Heart left ventricle (tissue), 16 donors: ENCODE data around the gene UMODL1. TPM values are rescaled to one million over a fixed set of nuclear protein-coding genes. Genes with fewer than 3 reads are reported as not detected.

Experiments used
- ATAC-seq, 4 donors: fragments of 200-7000 bp; cut with Tn5 transposase; one replicate each; pipeline ENCODE4 v1.9.1; 2020 to 2022; ENCODE audit warnings: moderate library complexity in 4 of 4, mild to moderate bottlenecking in 3 of 4, moderate number of reproducible peaks in 1 of 4
- DNase-seq, 5 donors: peaks; one replicate each; pipeline ENCODE4 v3.0.0-alpha.2; 2020
- H3K27ac ChIP-seq, 12 donors: fragments of 200-600 bp; sonication (generic) in 4 of 12; one replicate each; pipeline versions ENCODE4 v1.5.0 to v1.8.0; 2016 to 2022; ENCODE audit warnings: mild to moderate bottlenecking in 2 of 12
- H3K27me3 ChIP-seq, 9 donors: fragments of 200-600 bp; sonication (generic) in 2 of 9; one replicate each; pipeline versions ENCODE4 v1.5.1 to v1.8.0; 2016 to 2022; ENCODE audit warnings: mild to moderate bottlenecking in 3 of 9
- H3K36me3 ChIP-seq, 9 donors: fragments of 200-600 bp; sonication (generic) in 2 of 9; one replicate each; pipeline versions ENCODE4 v1.5.0 to v1.8.0; 2018 to 2022; ENCODE audit warnings: mild to moderate bottlenecking in 2 of 9
- H3K4me1 ChIP-seq, 12 donors: fragments of 200-600 bp; sonication (generic) in 4 of 12; one replicate each; pipeline versions ENCODE4 v1.5.0 to v1.8.0; 2016 to 2022; ENCODE audit warnings: mild to moderate bottlenecking in 3 of 12
- H3K4me3 ChIP-seq, 12 donors: fragments of 200-600 bp; sonication (generic) in 4 of 12; one replicate each; pipeline versions ENCODE4 v1.5.0 to v1.8.0; 2017 to 2022; ENCODE audit warnings: mild to moderate bottlenecking in 9 of 12, moderate library complexity in 4 of 12
- H3K9me3 ChIP-seq, 12 donors: fragments of 200-600 bp; sonication (generic) in 4 of 12; one replicate each; pipeline versions ENCODE4 v1.5.0 to v1.8.0; 2016 to 2022; ENCODE audit warnings: mild to moderate bottlenecking in 1 of 12
- CTCF ChIP-seq, 12 donors: fragments of 200-600 bp; sonication (generic) in 4 of 12; IDR thresholded peaks; one replicate each; pipeline versions ENCODE4 v1.5.0 to v1.8.0; 2018 to 2022; ENCODE audit warnings: antibody characterized with exemption in 12 of 12, mild to moderate bottlenecking in 5 of 12
- POLR2A ChIP-seq, 2 donors: fragments of 450-650 bp; IDR thresholded peaks; one replicate each; pipeline ENCODE4 v1.6.1; 2017; ENCODE audit warnings: antibody characterized with exemption in 2 of 2, mild to moderate bottlenecking in 2 of 2, moderate library complexity in 2 of 2
- WGBS, 4 donors: extraction: QIAGEN DNeasy Blood & Tissue Kit in 2 of 4; methylation state at CpG; one replicate each; pipeline versions ENCODE4 v1.1.5 to v1.1.7; 2013 to 2018; 5-methylcytosine and 5-hydroxymethylcytosine counted together
- intact Hi-C, 10 donors: fragments of 100-400 bp; cut with DNase I; formaldehyde crosslinking; loops; one replicate each; pipeline versions ENCODE4 v1.11.1 to v1.14.2; 2022
- polyA plus RNA-seq, 2 donors: library from polyadenylated mRNA; stranded (reverse); fragments of 200-250 nt; gene quantifications; one replicate each; pipeline ENCODE4 v1.2.3, GENCODE V29; 2013
- total RNA-seq, 9 donors: library from RNA; depleted of rRNA in 2 of 9; stranded (reverse); fragments of >200 nt in 2 of 9; fragmentation: NEBNext Ultra II Directional in 3 of 9; extraction: Animal tissue kit (Norgen Biotek cat#: 25700) in 3 of 9; gene quantifications; one replicate each; pipeline versions ENCODE4 v1.1.0 to v1.2.4, GENCODE V29; 2016 to 2023
- donor health status: ischemic (EF 13 %, LVEDD 7.1; RV severe dilation, severe dysfunction).
- donor health status: healthy with polysubstance abuse.
- donor health status: DM: no; HTN: yes; CAD: no.
- donor health status: DM: no; HTN: no; CAD: no.
- donor health status: ischemic (EF 25% LVEDD 6.9; RV normal size, moderate dysfunction).
- donor health status: ischemic (EF 25% LVEDD 5.7; RV mildly dilated, moderate dysfunction).
- donor health status: healthy.
- donor health status: DM: yes; HTN: yes; CAD: no.
- donor health status: ischemic (EF 35%, LVEDD 5.7; RV mildly dilated, moderate dysfunction).
- donor health status: nonischemic (EF 11% LVEDD 7.7; RV severe dilation, severe dysfunction).
- donor health status: DM: yes; HTN: yes; CAD: no.
- donor health status: PGD.
- donor health status: ischemic (EF 29% LVEDD 5.4; RV normal size, mild dysfunction).
- donor health status: nonischemic (EF 23%, LVEDD 6.1; RV moderate dilation, normal function).

Gene UMODL1
- total and polyA plus RNA-seq, 11 donors: 0.07 to 0.19 TPM; not detected in 9

GRCh38 chr21:42157606-42158310 is 86.6 kb downstream of the UMODL1 start:
- ATAC-seq (no peak), DNase-seq (no peak)
- Histone ChIP-seq H3K27me3 (peaks cover 0 to 18% (median 0%) of the 10 kb centered on the region in 9 donors), H3K36me3 (no peaks in the 10 kb centered on the region), H3K27ac (no peak overlapping the region), H3K4me1 (peaks cover 0 to 5% (median 0%) of the 10 kb centered on the region in 12 donors), H3K9me3 (no peaks in the 10 kb centered on the region), H3K4me3 (no peak overlapping the region)
- intact Hi-C loops: loop anchor here in 2 of 10 donors (10.0 kb wide), 2 partner anchors 97 to 187 kb away; no protein-coding TSS in a partner anchor
- WGBS, 4 donors: 87 to 96% (median 93%) methylated on average over 11 of the region's 11 CpGs
- TF ChIP-seq POLR2A (IDR thresholded peaks at IDR 0.05) (no peak), CTCF (IDR thresholded peaks at IDR 0.05) (no peak)

- Histone ChIP-seq H3K27ac (no peak overlapping the region), H3K4me1 (peaks cover 0 to 5% (median 0%) of the 10 kb centered on the region in 12 donors), H3K27me3 (peaks cover 0 to 18% (median 0%) of the 10 kb centered on the region in 9 donors), H3K36me3 (no peaks in the 10 kb centered on the region), H3K4me3 (no peak overlapping the region), H3K9me3 (no peaks in the 10 kb centered on the region)
- TF ChIP-seq CTCF (IDR thresholded peaks at IDR 0.05) (no peak), POLR2A (IDR thresholded peaks at IDR 0.05) (no peak)
- no peak for ATAC-seq
- WGBS, 4 donors: 89 to 92% (median 90%) methylated on average over 8 of the region's 8 CpGs
- intact Hi-C loops: loop anchor here in 2 of 10 donors (10.0 kb wide), 2 partner anchors 96 to 186 kb away; no protein-coding TSS in a partner anchor
- DNase-seq: no peak
These were observed 87.7 kb downstream of the UMODL1 start for GRCh38 chr21:42158846-42159245.

- 78 to 84% (median 82%) methylated on average over 10 to 11 of the region's 11 CpGs for WGBS, 4 donors
- DNase-seq: peak in 1 of 5 donors; percentile 9
- intact Hi-C loops: loop anchor here in 7 of 10 donors (5.0 to 10.0 kb wide), 8 partner anchors 65 to 293 kb away; no protein-coding TSS in a partner anchor
These were observed 88.5 kb downstream of the UMODL1 start for GRCh38 chr21:42159560-42160110.

More at GRCh38 chr21:42159560-42160110, 88.5 kb downstream of the UMODL1 start:
- H3K27me3 ChIP-seq: peaks cover 0 to 18% (median 0%) of the 10 kb centered on the region in 9 donors
- ATAC-seq: no peak
- TF ChIP-seq CTCF (IDR thresholded peaks at IDR 0.05) (no peak), POLR2A (IDR thresholded peaks at IDR 0.05) (no peak)
- no peak overlapping the region for H3K4me3 ChIP-seq
- H3K9me3 ChIP-seq: no peaks in the 10 kb centered on the region
- H3K4me1 ChIP-seq: peaks cover 0 to 5% (median 2%) of the 10 kb centered on the region in 12 donors
- no peaks in the 10 kb centered on the region for H3K36me3 ChIP-seq
- H3K27ac ChIP-seq: no peak overlapping the region
